ENCODE data around the gene ARRDC4. TPM values are rescaled to one million over a fixed set of nuclear protein-coding genes. Genes with fewer than 3 reads are reported as not detected.
A peak's percentile ranks its signal among the peaks of the same experiment; 100 is the strongest.

ARRDC4 gene
- total and polyA plus RNA-seq, 2 experiments from 2014 or later: 15.5 to 31.6 TPM

DNA sequence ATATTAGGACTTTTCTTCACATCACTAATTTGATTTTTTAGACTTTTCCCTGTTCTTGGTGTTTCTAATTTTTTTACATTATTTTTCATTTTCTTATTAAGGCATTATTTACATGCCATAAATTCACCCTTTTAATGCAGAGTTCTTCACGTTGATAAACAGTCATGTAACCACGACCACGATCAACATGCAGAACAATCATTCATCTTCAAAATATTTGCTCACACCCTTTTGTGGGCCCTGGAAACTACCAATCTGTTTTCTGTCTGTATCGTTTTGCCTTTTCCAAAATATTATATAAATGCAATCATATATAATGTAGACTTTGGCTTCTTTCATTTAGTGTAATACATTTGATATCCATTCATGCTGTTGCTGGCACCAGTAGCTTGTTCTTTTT, 48.7 kb downstream of the ARRDC4 start:
- H3K4me3 ChIP-seq: no peak overlapping the region
- H3K9ac ChIP-seq: no peak overlapping the region
- no peaks in the 10 kb centered on the region for H3K79me2 ChIP-seq (ENCODE audit: insufficient read depth)
- no peak overlapping the region for H3K4me2 ChIP-seq (ENCODE audit: unreplicated experiment)
- no peaks in the 10 kb centered on the region for H3K36me3 ChIP-seq (ENCODE audit: low read depth)
- TF ChIP-seq EZH2 (IDR thresholded peaks at IDR 0.05; ENCODE audit: insufficient read depth, poor library complexity, severe bottlenecking) (no peak), EZH2phosphoT487 (IDR thresholded peaks at IDR 0.05; ENCODE audit: insufficient read depth, low read depth) (no peak)
- no peaks in the 10 kb centered on the region for H4K20me1 ChIP-seq (ENCODE audit: insufficient read depth)
- no peak overlapping the region for H2AFZ ChIP-seq
- no peak overlapping the region for H3K27ac ChIP-seq
- no peak for DNase-seq
- H3K9me2 ChIP-seq (ENCODE audit: insufficient read depth): no peaks in the 10 kb centered on the region
- no peaks in the 10 kb centered on the region for H3K27me3 ChIP-seq (replicated peaks; ENCODE audit: insufficient read depth)
- H3F3A ChIP-seq (ENCODE audit: insufficient read depth): no peaks in the 10 kb centered on the region
- WGBS, 2 experiments (ENCODE audit: low coverage in 1 of 2, low lambda C conversion rate in 2 of 2, missing lambda C conversion rate in 2 of 2): 63 to 65% methylated on average over 4 of the region's 4 CpGs
- in situ Hi-C loops (cut with MboI): no loop called here
- no peaks in the 10 kb centered on the region for H3K9me3 ChIP-seq (ENCODE audit: low read depth)
- no peaks in the 10 kb centered on the region for H3K4me1 ChIP-seq (ENCODE audit: insufficient read depth)

DNA sequence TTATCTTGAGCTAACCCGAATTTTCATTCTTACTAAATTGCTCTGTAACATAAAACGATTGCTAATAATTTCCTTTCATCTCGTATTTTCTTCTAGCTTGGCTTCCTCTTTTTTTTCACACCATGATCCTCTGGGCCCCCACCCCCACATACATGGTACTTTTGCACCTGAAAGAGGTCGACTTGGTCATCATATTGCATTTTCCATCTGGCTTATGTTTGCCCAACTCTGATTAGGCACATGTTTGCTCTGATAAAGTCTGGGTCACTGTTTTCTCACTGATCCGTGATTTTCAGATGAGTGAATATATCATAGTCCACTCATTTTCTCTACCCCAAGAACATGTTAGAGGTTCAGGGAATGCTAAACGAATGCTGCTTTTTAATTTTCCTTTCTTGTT, 49.5 kb downstream of the ARRDC4 start:
- Histone ChIP-seq H3K9ac (no peak overlapping the region), H3F3A (ENCODE audit: insufficient read depth) (no peaks in the 10 kb centered on the region), H3K4me1 (ENCODE audit: insufficient read depth) (no peaks in the 10 kb centered on the region), H3K9me2 (ENCODE audit: insufficient read depth) (no peaks in the 10 kb centered on the region), H3K36me3 (ENCODE audit: low read depth) (no peaks in the 10 kb centered on the region), H3K4me3 (no peak overlapping the region), H2AFZ (no peak overlapping the region), H3K79me2 (ENCODE audit: insufficient read depth) (no peaks in the 10 kb centered on the region), H3K27me3 (replicated peaks; ENCODE audit: insufficient read depth) (no peaks in the 10 kb centered on the region), H4K20me1 (ENCODE audit: insufficient read depth) (no peaks in the 10 kb centered on the region), H3K27ac (no peak overlapping the region), H3K4me2 (ENCODE audit: unreplicated experiment) (no peak overlapping the region), H3K9me3 (ENCODE audit: low read depth) (no peaks in the 10 kb centered on the region)
- in situ Hi-C loops (cut with MboI): no loop called here
- 52 to 53% methylated on average over 6 of the region's 6 CpGs for WGBS, 2 experiments (ENCODE audit: low coverage in 1 of 2, low lambda C conversion rate in 2 of 2, missing lambda C conversion rate in 2 of 2)
- no peak for DNase-seq
- no peak for TF ChIP-seq EZH2 (IDR thresholded peaks at IDR 0.05; ENCODE audit: insufficient read depth, poor library complexity, severe bottlenecking)
- no peak for TF ChIP-seq EZH2phosphoT487 (IDR thresholded peaks at IDR 0.05; ENCODE audit: insufficient read depth, low read depth)

DNA sequence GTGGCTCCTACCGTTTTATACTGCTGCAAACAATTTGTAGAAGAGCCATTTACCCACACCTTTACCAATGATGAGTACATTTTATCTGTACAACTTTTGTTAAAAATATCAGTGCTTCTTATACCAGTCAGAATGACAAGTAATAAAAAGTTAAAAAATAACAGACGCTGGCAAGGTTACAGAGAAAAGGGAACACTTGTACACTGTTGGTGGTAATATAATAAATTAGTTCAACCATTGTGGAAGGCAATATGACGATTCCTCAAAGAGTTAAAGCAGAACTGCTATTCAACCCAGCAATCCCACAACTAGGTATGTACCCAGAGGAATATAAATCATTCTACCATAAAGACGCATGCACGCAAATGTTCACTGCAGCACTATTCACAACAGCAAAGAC, 51.9 kb downstream of the ARRDC4 start:
- H3K36me3 ChIP-seq (ENCODE audit: low read depth): no peaks in the 10 kb centered on the region
- no peaks in the 10 kb centered on the region for H3K9me2 ChIP-seq (ENCODE audit: insufficient read depth)
- H3K9me3 ChIP-seq (ENCODE audit: low read depth): no peaks in the 10 kb centered on the region
- no peak overlapping the region for H3K4me2 ChIP-seq (ENCODE audit: unreplicated experiment)
- in situ Hi-C loops (cut with MboI): no loop called here
- no peak for DNase-seq
- H2AFZ ChIP-seq: peak overlapping the region; percentile 60
- 10 to 14% methylated on average over 5 of the region's 5 CpGs for WGBS, 2 experiments (ENCODE audit: low coverage in 1 of 2, low lambda C conversion rate in 2 of 2, missing lambda C conversion rate in 2 of 2)
- no peaks in the 10 kb centered on the region for H3K4me1 ChIP-seq (ENCODE audit: insufficient read depth)
- H3K9ac ChIP-seq: no peak overlapping the region
- no peaks in the 10 kb centered on the region for H3K79me2 ChIP-seq (ENCODE audit: insufficient read depth)
- H3K27ac ChIP-seq: no peak overlapping the region
- H3K27me3 ChIP-seq (replicated peaks; ENCODE audit: insufficient read depth): no peaks in the 10 kb centered on the region
- no peaks in the 10 kb centered on the region for H3F3A ChIP-seq (ENCODE audit: insufficient read depth)
- TF ChIP-seq EZH2phosphoT487 (IDR thresholded peaks at IDR 0.05; ENCODE audit: insufficient read depth, low read depth) (no peak), EZH2 (IDR thresholded peaks at IDR 0.05; ENCODE audit: insufficient read depth, poor library complexity, severe bottlenecking) (no peak)
- H3K4me3 ChIP-seq: no peak overlapping the region
- no peaks in the 10 kb centered on the region for H4K20me1 ChIP-seq (ENCODE audit: insufficient read depth)

DNA sequence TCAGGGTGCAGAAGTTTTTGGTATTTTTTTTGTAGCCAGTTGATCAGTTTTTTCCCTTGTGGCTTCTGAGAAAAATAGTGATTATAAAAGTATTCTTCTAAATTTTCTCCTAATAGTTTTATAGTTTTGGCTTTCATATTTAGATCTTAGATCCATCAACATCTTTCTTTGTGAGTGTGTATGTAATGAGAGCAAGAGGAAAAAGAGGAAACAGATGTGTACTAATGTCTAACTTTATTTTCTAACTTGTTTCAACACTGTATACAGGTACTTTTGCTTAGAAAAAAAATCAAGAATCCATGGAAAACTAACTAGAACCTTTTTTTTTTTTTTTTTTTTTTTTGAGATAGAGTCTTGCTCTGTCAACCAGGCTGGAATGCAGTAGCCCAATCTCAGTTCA, 53.1 kb downstream of the ARRDC4 start:
- H3K9me3 ChIP-seq (ENCODE audit: low read depth): no peaks in the 10 kb centered on the region
- H3K4me1 ChIP-seq (ENCODE audit: insufficient read depth): no peaks in the 10 kb centered on the region
- no peak overlapping the region for H3K4me3 ChIP-seq
- no peaks in the 10 kb centered on the region for H3K79me2 ChIP-seq (ENCODE audit: insufficient read depth)
- no peak overlapping the region for H2AFZ ChIP-seq
- no peak overlapping the region for H3K4me2 ChIP-seq (ENCODE audit: unreplicated experiment)
- no peaks in the 10 kb centered on the region for H3K36me3 ChIP-seq (ENCODE audit: low read depth)
- H4K20me1 ChIP-seq (ENCODE audit: insufficient read depth): no peaks in the 10 kb centered on the region
- in situ Hi-C loops (cut with MboI): no loop called here
- H3K9ac ChIP-seq: no peak overlapping the region
- H3F3A ChIP-seq (ENCODE audit: insufficient read depth): no peaks in the 10 kb centered on the region
- H3K27ac ChIP-seq: no peak overlapping the region
- TF ChIP-seq EZH2phosphoT487 (IDR thresholded peaks at IDR 0.05; ENCODE audit: insufficient read depth, low read depth) (no peak), EZH2 (IDR thresholded peaks at IDR 0.05; ENCODE audit: insufficient read depth, poor library complexity, severe bottlenecking) (no peak)
- H3K27me3 ChIP-seq (replicated peaks; ENCODE audit: insufficient read depth): no peaks in the 10 kb centered on the region
- no peak for DNase-seq
- no peaks in the 10 kb centered on the region for H3K9me2 ChIP-seq (ENCODE audit: insufficient read depth)
